GM10847 (cell line): ENCODE results near the gene SMARCC2.
A peak's percentile ranks its signal among the peaks of the same experiment; 100 is the strongest.

ENCODE experiments used
- POLR2A ChIP-seq: IDR thresholded peaks from 2 replicates; pipeline ENCODE4 v1.6.1; 2011; ENCODE audit not compliant: insufficient read length; ENCODE audit errors: extremely low read depth

The SMARCC2 gene

GRCh38 chr12:56127485-56127887 is 61.8 kb downstream of the SMARCC2 start:
- no peak for TF ChIP-seq POLR2A

GRCh38 chr12:56126732-56127239 is 62.5 kb downstream of the SMARCC2 start:
- TF ChIP-seq POLR2A, result no peak

- no peak for TF ChIP-seq POLR2A
Observed at GRCh38 chr12:56124133-56124532, 65.2 kb downstream of the SMARCC2 start.

GRCh38 chr12:56122637-56123036 is 66.6 kb downstream of the SMARCC2 start:
- no peak for TF ChIP-seq POLR2A

- no peak for TF ChIP-seq POLR2A
Observed at GRCh38 chr12:56121204-56121870, 67.9 kb downstream of the SMARCC2 start.

- TF ChIP-seq POLR2A, result no peak
Observed at GRCh38 chr12:56120158-56120846, 69.0 kb downstream of the SMARCC2 start.

- no peak for TF ChIP-seq POLR2A
Observed at GRCh38 chr12:56119361-56119796, 69.9 kb downstream of the SMARCC2 start.

GRCh38 chr12:56118688-56119357 is 70.5 kb downstream of the SMARCC2 start:
- TF ChIP-seq POLR2A, result no peak

GRCh38 chr12:56117778-56118687 is 71.2 kb downstream of the SMARCC2 start, which contains the start of gene ZC3H10:
ZC3H10 (plus strand) TSS chr12:56118266; CDS start chr12:56120563, 2,297 bp downstream.
- TF ChIP-seq POLR2A, result peak; percentile 95

GRCh38 chr12:56116267-56117081 is 72.8 kb downstream of the SMARCC2 start, which contains the start of gene RPL41:
RPL41 (plus strand) TSS chr12:56116633.
- peak; percentile 97 for TF ChIP-seq POLR2A

GRCh38 chr12:56115329-56115728 is 74.0 kb downstream of the SMARCC2 start:
- TF ChIP-seq POLR2A, result no peak

GRCh38 chr12:56114084-56114483 is 75.2 kb downstream of the SMARCC2 start:
- no peak for TF ChIP-seq POLR2A
